Thyroid gland (tissue), 4 donors: Measurements from ENCODE around the gene DNAH1.

Experiments used
- CTCF ChIP-seq, 6 experiments: fragments of 200-600 bp in 3 of 6; fragments of 450-650 bp in 3 of 6; sonication (generic) in 3 of 6; IDR thresholded peaks; one replicate each; pipeline ENCODE4 v1.5.1; 2016 to 2019; ENCODE audit warnings: antibody characterized with exemption in 6 of 6, mild to moderate bottlenecking in 2 of 6, inconsistent platforms in 1 of 6, moderate library complexity in 1 of 6
- POLR2A ChIP-seq, 2 donors: fragments of 450-650 bp; IDR thresholded peaks; one replicate each; pipeline ENCODE4 v1.6.1; 2017; ENCODE audit warnings: antibody characterized with exemption in 2 of 2, mild to moderate bottlenecking in 2 of 2, moderate library complexity in 1 of 2

- TF ChIP-seq CTCF (IDR thresholded peaks at IDR 0.05) (no peak), POLR2A (IDR thresholded peaks at IDR 0.05) (no peak)
Measured at GRCh38 chr3:52361011-52361410, 44.9 kb downstream of the DNAH1 start.
